NOMO-1 (cell line): Measurements from ENCODE around the gene HIPK2.
"Not testable (repeated sequence)": the region's sequence is repeated elsewhere in the genome, so short reads cannot be mapped to it uniquely, and the experiment has no call there.

Experiments used
- DNase-seq, 2 experiments: peaks; one replicate each; lab custom pipeline; 2025; ENCODE audit not compliant: unreplicated experiment in 2 of 2; lab: John Stamatoyannopoulos, UW

HIPK2 gene

GRCh38 chr7:139679731-139680594 is 97.8 kb downstream of the HIPK2 start:
- DNase-seq: no peak

- no peak for DNase-seq
Observed at GRCh38 chr7:139676390-139676789, 101.4 kb downstream of the HIPK2 start.

- DNase-seq: no peak
Observed at GRCh38 chr7:139675127-139676125, 102.4 kb downstream of the HIPK2 start.

- no peak for DNase-seq
Observed at GRCh38 chr7:139674752-139675126, 103.1 kb downstream of the HIPK2 start.

- no peak for DNase-seq
Observed at GRCh38 chr7:139674341-139674740, 103.5 kb downstream of the HIPK2 start.

- no peak for DNase-seq
Observed at GRCh38 chr7:139673762-139674161, 104.0 kb downstream of the HIPK2 start.

GRCh38 chr7:139673230-139673629 is 104.6 kb downstream of the HIPK2 start:
- no peak for DNase-seq

GRCh38 chr7:139671967-139672366 is 105.8 kb downstream of the HIPK2 start:
- DNase-seq: no peak

- DNase-seq: not testable (repeated sequence)
Observed at GRCh38 chr7:139670662-139671061, 107.1 kb downstream of the HIPK2 start.

- DNase-seq: no peak
Observed at GRCh38 chr7:139669106-139670061, 108.4 kb downstream of the HIPK2 start.

- no peak for DNase-seq
Observed at GRCh38 chr7:139667377-139667776, 110.4 kb downstream of the HIPK2 start.

- DNase-seq: no peak
Observed at GRCh38 chr7:139666501-139666900, 111.3 kb downstream of the HIPK2 start.

- DNase-seq: no peak
Observed at GRCh38 chr7:139664434-139664833, 113.4 kb downstream of the HIPK2 start.

GRCh38 chr7:139663608-139664177 is 114.1 kb downstream of the HIPK2 start:
- DNase-seq: no peak

GRCh38 chr7:139661903-139662302 is 115.9 kb downstream of the HIPK2 start:
- DNase-seq: no peak

GRCh38 chr7:139661043-139661440 is 116.8 kb downstream of the HIPK2 start:
- DNase-seq: no peak

GRCh38 chr7:139660317-139661042 is 117.3 kb downstream of the HIPK2 start:
- no peak for DNase-seq

- no peak for DNase-seq
Observed at GRCh38 chr7:139659922-139660316, 117.9 kb downstream of the HIPK2 start.

GRCh38 chr7:139658908-139659675 is 118.7 kb downstream of the HIPK2 start:
- no peak for DNase-seq
